Glomerular visceral epithelial cell (primary cell): Measurements from ENCODE around the gene CDH20.
A peak's percentile ranks its signal among the peaks of the same experiment; 100 is the strongest.

Experiments
- DNase-seq: peaks from one replicate; pipeline ENCODE4 v3.0.0-alpha.2; 2016; ENCODE audit errors: extremely low spot score

The CDH20 gene

DNA sequence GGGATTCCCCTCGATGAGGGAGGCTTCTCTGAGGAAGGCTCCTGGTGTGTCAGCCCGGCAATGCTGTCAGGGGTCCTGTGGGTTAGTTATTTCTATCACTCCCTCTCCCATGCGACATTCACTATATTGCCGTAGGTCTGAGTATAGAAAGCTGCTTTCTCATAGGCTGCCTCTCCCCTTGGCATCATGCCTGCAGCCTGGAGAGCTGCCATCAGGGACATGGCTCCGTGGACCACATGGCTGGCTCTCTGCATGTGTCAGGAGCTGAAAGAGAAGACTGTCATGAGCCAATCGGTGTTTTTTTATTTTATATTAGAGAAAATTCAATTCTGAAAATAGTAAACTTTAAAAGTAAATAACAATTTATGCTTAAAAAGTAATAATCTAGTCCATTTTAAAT, 198.0 kb downstream of the CDH20 start:
- DNase-seq: no peak

DNA sequence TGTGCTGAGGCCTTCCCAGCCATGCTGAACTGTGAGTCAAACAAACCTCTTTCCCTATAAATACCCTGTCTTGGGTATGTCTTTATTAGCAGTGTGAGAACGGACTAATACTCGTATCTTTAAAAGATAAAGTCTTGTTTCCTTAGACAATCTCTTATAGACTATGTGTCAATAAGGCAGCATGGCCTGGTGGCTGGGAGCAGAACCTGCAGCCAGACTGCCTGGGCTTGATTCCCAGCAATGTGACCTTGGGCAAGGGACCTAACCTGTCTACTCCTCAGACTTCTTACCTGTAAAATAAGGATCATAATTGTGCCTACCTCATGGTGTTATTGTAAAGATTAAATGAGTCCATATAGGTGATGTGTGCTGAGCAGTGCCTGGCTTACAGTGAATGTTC, 198.7 kb downstream of the CDH20 start:
- DNase-seq: no peak

DNA sequence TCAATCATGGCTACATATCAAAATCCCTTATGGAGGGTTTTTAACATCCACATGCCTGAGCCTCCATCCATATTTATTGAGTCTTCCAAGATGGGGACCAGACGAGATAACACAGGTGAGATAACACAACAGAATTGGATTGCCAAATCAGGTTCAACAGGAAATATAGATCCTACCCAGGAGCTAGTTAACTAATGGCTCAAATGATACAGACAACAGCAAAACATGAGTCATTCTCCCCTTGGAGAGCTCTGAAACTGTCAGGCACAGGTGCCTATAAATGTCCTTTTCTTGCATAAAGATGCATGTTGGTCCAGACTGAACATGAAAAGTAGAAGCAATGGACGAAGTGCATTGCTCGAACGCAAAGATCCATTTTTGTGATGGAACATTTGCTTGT, 202.2 kb downstream of the CDH20 start:
- no peak for DNase-seq

DNA sequence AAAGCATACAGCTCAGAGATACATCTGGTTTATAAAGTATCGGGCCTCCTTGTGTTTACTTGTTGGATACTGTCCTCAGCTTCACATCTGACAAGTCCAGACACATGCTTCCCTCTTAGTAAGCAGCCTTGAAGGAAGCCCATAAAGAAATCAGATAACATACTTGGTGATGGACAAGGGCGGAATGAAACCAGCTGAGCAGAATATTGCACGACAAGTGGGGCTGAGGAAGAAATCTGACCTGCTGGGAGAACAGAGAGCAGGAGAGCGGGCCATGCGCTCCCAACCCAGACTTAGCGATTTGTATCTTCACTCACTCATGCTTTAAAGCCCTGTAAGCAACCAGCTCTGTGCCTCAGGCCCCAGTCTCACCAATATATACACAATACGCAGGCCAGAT, 208.4 kb downstream of the CDH20 start:
- DNase-seq: no peak

DNA sequence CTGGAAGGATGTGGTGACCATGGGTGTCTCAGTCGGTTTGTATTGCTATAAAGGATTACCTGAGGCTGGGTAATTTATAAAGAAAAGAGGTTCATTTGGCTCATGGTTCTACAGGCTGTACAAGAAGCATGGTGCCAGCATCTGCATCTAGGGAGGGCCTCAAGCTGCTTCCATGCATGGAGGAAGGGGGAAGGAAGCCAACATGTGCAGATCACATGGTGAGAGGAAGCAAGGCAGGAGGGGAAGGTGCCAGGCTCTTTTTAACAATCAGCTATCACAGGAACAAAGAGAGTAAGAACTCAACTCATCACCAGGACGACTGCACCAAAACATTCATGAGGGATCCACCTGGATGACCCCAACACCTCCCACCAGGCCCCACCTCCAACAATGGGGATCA, 209.4 kb downstream of the CDH20 start:
- no peak for DNase-seq

DNA sequence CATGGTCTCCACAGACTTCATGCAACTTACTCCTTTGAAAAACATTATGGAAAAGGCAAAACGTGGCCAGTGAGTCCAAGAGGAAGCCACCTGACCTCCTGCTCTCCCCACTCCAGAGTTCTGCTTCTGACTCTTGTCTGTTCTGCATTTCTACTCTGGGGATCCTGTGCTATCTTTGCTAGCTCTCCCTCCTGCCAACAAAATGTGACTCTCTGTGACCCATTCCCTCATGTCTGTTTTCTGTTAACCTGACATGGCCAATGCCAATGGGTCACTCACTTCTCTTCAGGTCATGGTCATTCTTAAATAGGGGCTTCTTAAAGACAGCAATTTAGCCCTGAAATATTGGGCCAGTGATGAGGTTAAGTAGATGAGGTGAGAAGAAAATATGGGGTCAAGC, 210.3 kb downstream of the CDH20 start:
- no peak for DNase-seq

DNA sequence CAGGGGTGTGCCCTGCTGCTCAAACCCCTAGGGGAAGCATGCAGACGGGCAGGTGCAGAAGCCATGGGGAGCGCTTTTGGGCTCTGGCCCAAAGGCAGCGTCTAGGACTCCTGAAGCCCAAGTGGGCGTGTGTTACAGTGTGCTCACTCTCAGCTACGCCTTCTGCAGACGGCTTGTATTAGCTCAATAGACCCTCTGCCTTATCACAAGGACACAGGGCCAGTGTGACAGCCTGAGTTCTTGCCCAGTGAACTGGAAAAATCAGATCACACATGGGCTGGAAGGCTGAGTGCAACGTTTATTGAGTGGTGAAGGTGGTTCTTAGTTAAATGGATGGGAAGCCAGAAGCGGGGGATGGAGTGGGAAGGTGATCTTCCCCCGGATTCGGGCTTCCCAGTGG, 210.9 kb downstream of the CDH20 start:
- no peak for DNase-seq

DNA sequence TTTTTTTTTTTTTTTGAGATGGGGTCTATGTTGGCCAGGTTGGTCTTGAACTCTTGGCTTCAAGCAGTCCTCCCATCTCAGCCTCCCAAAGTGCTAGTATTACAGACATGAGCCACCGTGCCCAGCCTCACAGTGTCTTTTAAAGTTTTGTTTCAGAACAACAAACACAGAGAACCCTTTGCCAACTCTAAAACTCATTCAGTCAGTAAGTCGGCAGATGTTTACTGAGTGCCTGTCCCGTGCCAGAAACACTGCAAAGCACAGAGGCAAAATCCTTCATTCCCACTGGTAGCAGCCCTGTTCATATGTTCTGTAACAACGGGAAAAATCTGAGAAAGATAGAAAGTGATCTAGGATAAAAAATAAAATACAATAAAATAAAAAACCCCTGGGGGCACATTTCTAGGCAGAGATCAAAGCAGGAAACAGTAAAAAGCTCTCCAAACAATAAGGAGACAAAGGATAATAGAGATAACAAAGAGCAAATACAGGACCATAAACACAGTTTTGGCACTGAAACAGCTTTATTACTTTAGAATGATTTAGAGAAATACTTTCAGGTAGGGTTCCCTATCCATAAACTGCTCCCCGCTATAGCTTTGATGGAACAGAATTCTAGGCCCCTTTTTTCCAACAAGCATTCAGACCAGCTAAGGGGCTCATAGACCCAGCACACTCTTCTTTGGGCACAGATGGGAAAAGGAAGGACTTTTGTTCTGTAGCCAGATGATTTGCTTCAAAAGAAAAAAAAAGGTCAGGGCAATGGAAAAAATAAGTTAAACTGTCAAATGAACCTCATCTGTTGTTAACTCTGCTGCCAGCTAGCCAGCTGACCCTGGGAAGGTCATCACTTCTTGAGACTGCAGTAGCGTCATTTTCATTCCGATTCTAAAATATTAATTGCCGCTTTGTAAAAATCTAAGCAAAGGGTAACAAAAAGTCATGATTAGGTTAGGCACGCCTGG, 212.3 kb downstream of the CDH20 start:
- no peak for DNase-seq

DNA sequence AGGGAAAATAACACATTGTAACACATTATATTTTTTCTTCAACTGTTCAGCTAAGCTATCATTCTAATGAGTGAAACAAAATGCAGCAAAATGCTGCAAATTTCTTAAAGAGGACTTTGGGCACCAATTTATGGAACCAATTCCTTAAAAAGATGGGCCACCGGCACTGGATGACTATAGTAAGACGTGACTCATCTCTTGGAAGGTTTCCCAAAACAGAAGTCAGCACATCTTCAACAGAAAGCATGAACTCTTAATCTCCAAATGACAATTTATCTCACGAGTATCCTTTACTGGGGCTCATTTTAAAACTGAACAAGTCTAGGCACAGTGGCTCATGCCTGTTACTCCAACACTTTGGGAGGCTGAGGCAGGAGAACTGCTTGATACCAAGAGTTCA, 213.4 kb downstream of the CDH20 start:
- DNase-seq: peak; percentile 66

DNA sequence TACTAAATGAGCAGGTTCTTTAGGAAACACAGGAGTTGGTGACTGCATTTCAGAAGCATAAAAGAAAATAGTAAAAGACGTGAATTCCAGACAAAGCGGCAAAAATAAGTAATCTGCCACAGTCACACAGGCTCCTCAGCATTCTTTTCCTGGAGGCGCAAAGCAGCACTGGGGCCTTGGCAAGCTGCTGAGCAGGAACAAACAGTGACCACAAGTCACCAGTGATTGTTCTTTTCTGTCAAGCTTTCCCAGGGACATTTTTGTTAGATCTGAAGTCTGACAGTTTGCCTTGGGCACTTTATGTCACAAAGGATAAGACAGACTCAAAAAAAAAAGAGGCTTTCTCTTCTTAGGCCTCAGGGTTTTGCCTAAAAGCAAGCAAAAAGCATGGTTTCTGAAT, 216.2 kb downstream of the CDH20 start:
- no peak for DNase-seq

DNA sequence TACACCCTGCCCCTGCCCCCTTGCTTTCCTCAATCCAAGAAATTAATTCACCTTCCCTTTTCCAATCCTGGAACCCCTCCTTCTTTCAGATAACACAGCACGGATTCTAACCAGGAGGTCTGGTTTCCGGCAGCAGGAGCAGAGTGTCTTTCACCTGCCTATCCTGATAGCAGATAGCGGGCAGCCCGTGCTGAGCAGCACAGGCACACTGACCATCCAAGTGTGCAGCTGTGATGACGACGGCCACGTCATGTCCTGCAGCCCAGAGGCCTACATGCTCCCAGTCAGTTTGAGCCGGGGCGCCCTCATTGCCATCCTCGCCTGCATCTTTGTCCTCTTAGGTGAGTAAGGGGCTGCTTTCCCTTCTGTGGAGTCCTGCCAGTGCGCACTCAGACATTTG, 216.7 kb downstream of the CDH20 start:
- no peak for DNase-seq

DNA sequence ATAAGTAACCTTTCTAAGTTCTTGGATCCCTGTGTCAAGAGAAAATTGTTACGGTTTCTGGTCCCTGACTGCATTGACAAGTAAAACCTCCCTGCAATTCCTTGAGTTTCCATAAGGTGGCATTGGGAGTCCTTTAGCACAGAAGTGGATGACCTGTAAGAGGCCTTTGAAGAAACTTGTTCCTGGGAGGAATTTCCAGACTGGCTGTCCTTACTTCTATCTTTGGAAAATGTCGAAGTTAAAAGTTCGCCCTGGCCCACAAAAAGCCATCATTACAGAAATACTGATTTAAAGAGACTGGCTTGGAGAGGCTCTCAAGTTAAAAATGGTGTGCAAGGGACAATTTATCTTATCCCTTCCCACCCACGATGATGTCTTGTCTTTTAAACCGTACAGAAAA, 218.4 kb downstream of the CDH20 start:
- peak; percentile 75 for DNase-seq

DNA sequence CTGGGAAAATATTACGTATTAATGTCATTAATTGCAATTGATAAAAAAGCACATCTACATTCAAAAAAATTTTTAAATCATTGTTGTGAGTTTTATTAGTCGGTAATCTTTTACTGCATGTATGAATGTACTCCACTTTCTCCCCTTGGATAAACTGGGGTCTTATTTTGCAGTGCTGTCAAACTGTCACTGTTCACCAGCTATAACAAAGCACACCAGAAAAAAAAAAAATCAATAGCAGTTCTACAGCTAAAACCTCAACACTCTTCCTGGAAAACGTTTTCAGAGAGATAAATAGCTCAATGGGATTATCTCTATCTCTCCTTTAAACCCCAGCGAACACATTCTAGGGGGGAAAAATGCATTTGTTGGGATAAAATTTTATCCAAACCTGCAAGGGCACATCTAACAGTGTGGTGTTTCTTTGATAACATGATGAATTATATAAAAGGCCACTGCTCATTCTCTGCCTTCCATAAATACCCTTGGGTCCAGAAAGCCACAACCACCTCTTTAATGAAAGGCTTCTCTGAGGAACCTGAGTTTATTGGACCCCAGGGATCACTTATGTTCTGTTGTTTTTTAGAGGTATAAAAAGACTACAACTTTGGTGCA, 219.9 kb downstream of the CDH20 start:
- DNase-seq: no peak

DNA sequence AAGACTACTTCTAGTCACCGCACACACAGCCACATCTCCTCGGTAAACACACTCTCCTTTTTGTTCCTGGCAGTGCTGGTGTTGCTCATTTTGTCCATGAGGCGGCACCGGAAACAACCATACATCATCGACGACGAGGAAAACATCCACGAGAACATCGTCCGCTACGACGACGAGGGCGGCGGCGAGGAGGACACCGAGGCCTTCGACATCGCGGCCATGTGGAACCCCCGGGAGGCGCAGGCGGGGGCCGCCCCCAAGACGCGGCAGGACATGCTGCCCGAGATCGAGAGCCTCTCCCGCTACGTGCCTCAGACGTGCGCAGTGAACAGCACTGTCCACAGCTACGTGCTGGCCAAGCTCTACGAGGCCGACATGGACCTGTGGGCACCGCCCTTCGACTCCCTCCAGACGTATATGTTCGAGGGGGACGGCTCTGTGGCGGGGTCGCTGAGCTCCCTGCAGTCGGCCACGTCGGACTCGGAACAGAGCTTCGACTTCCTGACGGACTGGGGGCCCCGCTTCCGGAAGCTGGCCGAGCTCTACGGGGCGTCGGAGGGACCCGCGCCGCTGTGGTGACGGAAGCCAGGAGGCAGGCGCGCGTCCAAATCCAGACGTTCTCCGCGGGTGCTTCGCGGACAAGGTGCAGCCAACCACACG, 221.0 kb downstream of the CDH20 start:
- no peak for DNase-seq

DNA sequence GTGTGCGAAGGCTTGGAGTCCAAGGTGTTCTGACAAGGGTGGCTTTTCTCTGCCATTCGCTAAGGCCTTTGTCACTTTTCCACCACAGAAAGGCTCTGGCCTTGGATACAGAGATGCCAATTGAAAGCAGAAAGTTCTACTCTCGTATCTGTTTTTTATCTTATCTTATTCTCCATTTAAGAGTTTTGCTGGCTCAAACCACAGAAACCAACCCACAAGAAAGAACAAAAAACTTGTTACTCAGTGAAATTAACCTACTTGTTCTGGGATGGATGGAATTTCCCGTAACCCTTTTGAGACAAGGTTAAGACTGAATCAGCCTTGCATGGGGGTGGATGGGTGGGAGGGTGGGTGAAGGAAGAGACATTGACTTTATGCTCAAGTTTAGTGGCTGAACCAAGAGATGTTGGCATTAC, 221.7 kb downstream of the CDH20 start:
- no peak for DNase-seq

DNA sequence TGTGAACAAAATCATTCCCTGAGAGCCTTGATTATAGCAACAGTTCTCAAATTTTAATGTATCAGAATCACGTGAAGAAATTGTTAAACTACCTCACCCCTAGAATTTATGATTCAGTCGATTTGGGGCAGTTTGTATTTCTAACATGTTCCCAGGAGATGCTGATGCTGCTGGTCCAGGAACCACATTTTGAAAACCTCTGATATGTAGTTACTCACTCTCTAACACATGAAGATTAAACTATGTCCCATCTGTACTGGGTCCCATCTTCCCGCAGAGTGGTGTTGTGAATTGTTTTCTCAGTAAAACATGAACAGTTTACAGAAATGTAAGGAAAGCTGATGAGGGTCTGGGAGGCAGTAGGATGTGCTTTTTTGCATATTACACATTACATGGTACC, 223.1 kb downstream of the CDH20 start:
- DNase-seq: no peak

DNA sequence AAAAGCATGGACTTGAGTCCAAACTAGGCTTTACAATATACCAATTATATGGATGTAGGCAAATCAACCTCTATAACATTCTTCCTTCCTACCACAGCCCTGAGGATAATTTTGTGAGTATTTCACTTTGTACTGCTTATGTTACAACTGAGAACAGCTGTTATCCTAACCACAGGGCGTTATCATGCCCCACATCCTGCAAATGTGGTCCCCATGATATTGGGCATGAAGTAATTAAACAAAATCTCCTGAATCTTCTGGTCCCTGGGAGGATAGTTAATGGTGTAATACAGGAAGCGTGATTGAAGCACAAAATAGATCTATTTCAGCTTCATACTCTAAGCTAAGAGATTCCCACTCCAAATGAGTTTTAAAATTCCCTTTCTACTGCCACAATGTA, 223.6 kb downstream of the CDH20 start:
- DNase-seq: no peak

DNA sequence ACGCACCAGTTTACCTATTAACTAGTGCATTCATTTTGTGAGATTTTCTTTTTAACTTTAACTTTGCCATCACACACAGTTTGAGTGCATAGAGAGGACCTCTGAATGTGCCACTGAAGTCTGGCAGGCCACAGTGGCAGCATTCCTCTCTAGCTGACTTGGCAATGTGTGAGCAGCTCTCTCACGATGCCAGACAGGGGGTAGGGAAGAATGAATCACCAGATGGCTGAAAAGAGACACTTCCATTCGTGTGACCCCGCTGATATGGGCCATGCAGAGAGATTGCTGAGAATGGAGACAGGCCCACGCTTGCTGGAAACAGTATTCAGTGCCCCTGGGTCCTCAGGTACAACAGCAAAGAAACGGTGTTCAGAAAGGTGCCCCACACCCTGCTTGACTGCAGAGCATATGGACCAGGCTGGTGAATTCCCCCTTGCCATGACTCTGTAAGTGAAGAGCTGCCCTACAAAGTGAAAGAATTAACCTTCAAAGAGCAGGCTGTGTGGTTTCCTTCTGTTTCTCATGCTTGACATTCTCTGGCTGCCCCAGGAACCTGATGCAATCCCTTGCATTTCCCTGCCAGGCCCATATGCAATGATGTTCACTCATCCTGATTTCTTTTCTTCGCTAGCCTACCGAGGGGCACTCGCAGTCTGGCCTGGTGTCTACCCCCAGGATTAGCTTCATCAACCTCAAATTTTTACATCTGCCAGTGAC, 236.1 kb downstream of the CDH20 start:
- DNase-seq: peak; percentile 93

DNA sequence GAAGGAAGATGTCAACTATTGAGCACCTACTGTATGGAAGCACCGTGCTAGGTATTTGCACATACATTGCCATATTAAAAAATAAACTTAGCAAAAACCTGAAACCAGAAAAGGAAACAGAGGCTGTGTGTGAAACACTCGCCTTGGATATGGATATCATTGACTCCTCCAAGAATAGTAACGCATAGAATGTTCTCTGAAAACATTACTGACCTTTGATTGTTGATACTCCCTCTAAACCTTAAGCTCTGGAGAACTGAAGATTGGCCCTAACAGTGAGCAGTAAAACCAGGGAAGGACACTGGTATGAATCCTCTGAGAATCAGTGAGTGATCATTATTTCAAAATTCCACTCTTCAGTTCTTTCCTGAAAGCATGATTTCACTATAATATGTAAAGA, 236.8 kb downstream of the CDH20 start:
- DNase-seq: no peak

DNA sequence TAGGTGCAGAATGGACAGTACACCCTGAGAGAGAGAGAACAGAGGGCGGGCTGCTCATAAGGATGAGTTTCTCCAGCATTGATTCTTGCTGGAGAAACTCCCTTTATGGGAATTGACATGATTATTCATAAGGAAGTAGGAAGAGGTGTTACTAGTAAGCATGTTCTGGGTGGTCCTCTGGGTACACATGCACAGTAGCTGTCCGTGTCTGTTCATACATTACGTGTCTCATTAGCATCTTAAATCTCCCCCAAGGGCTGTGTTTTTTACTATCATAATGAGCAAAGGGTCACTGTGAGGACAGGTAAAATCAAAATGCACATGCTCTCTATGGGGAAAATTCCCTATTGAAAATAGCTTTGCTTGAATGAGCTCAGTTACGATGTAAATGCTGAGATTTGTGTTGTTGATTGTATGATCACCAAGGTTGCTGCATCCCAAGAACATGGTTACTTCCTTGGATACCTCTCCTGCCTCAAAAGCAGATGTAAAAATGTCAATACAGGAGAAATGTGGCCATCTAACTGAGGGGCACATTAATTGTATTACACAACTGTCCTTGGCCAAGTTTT, 238.9 kb downstream of the CDH20 start:
- DNase-seq: no peak

DNA sequence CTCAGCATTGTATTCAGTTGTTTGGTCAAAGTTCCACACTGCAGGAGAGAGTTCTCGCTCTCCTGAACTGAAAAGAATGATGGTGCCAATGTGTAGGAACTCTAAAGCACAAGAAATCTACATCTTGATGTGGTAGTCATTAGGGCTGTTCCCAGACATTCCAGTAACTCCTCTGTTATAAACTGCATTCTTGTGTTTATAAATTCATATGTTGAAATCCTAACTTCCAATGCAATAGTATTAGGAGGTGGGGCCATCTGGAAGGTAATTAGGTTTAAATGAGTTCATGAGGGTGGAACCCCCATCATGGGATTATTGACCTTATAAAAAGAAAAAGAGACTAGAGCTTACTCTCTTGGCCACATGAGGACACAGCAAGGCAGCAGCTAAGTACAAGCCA, 239.6 kb downstream of the CDH20 start:
- no peak for DNase-seq

DNA sequence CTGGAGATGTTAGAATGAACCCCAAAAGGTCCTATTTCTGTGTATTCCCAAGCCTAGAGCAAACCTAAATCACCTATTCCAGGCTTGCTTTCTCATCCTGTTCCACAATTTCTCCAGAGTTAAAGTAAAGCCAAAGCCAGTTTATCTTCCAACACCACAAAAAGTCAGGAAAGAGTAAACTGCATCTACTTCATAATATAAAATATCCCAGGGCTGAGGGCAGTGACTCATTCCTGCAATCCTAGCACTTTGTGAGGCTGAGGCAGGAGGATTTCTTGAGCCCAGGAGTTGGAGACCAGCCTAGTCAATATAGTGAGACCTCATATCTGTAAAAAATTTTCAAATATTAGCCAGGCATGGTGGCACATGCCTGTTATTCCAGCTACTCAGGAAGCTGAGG, 241.4 kb downstream of the CDH20 start:
- DNase-seq: no peak
